GM18505 (cell line): ENCODE measurements around the gene PTOV1.
"Not testable (repeated sequence)": the region's sequence is repeated elsewhere in the genome, so short reads cannot be mapped to it uniquely, and the experiment has no call there.

Source experiments
- ATAC-seq: cut with Tn5 transposase; IDR thresholded peaks from one replicate; pipeline ENCODE4 v1.9.1; 2021; ENCODE audit not compliant: unreplicated experiment
- POLR2A ChIP-seq: IDR thresholded peaks from 4 replicates; pipeline ENCODE4 v1.6.1; 2011; ENCODE audit warnings: borderline replicate concordance; ENCODE audit not compliant: insufficient read depth, insufficient read length; ENCODE audit errors: extremely low read depth

The PTOV1 gene

GRCh38 chr19:49809941-49810389 lies 41.0 kb upstream of the PTOV1 start:
- ATAC-seq, result no peak
- TF ChIP-seq POLR2A, result no peak

- TF ChIP-seq POLR2A, result no peak
- ATAC-seq, result no peak
These were observed 39.6 kb upstream of the PTOV1 start for GRCh38 chr19:49811328-49811727.

GRCh38 chr19:49812452-49812996 lies 38.4 kb upstream of the PTOV1 start:
- ATAC-seq, result no peak

GRCh38 chr19:49812997-49813861 lies 37.7 kb upstream of the PTOV1 start, which contains the start of gene FUZ:
Gene FUZ (minus strand): TSS chr19:49813292. CDS start chr19:49813106, 186 bp downstream.
- TF ChIP-seq POLR2A, result peak; percentile 25
- peak; percentile 47 for ATAC-seq

More at GRCh38 chr19:49812452-49812996, 38.4 kb upstream of the PTOV1 start:
- TF ChIP-seq POLR2A, result no peak

GRCh38 chr19:49814010-49814409 lies 36.9 kb upstream of the PTOV1 start:
- no peak for TF ChIP-seq POLR2A
- no peak for ATAC-seq

- no peak for ATAC-seq
- no peak for TF ChIP-seq POLR2A
These were observed 34.4 kb upstream of the PTOV1 start for GRCh38 chr19:49816590-49816989.

GRCh38 chr19:49817964-49818648 lies 32.9 kb upstream of the PTOV1 start, which contains the start of gene MED25:
Gene MED25 (plus strand): TSS chr19:49818289. CDS start chr19:49818342, 53 bp downstream.
- TF ChIP-seq POLR2A, result peak; percentile 78
- peak; percentile 81 for ATAC-seq

GRCh38 chr19:49818649-49819370 lies 32.1 kb upstream of the PTOV1 start:
- no peak for ATAC-seq

GRCh38 chr19:49819452-49820115 lies 31.4 kb upstream of the PTOV1 start:
- ATAC-seq, result not testable (repeated sequence)

More at GRCh38 chr19:49818649-49819370, 32.1 kb upstream of the PTOV1 start:
- no peak for TF ChIP-seq POLR2A

GRCh38 chr19:49820125-49820524 lies 30.8 kb upstream of the PTOV1 start:
- no peak for TF ChIP-seq POLR2A
- ATAC-seq, result no peak

- no peak for TF ChIP-seq POLR2A
These were observed 27.5 kb upstream of the PTOV1 start for GRCh38 chr19:49823472-49823871.

GRCh38 chr19:49824662-49825061 lies 26.3 kb upstream of the PTOV1 start:
- TF ChIP-seq POLR2A, result no peak
- no peak for ATAC-seq

More at GRCh38 chr19:49823472-49823871, 27.5 kb upstream of the PTOV1 start:
- ATAC-seq, result no peak
